HG03103 (cell line): Measurements from ENCODE around the gene PTPRN.
A peak's percentile ranks its signal among the peaks of the same experiment; 100 is the strongest.
"Not testable (repeated sequence)": the region's sequence is repeated elsewhere in the genome, so short reads cannot be mapped to it uniquely, and the experiment has no call there.

Source experiments
- ATAC-seq: cut with Tn5 transposase; IDR thresholded peaks from one replicate; pipeline ENCODE4 v1.9.1; 2021; ENCODE audit warnings: low read depth; ENCODE audit not compliant: unreplicated experiment

The PTPRN gene

GRCh38 chr2:219289195-219289536 is 20.0 kb downstream of the PTPRN start:
- no peak for ATAC-seq

- ATAC-seq: no peak
Observed at GRCh38 chr2:219287580-219288265, 21.5 kb downstream of the PTPRN start.

- ATAC-seq: not testable (repeated sequence)
Observed at GRCh38 chr2:219287116-219287440, 22.1 kb downstream of the PTPRN start.

GRCh38 chr2:219286436-219287115 is 22.6 kb downstream of the PTPRN start:
- ATAC-seq: no peak

DNA sequence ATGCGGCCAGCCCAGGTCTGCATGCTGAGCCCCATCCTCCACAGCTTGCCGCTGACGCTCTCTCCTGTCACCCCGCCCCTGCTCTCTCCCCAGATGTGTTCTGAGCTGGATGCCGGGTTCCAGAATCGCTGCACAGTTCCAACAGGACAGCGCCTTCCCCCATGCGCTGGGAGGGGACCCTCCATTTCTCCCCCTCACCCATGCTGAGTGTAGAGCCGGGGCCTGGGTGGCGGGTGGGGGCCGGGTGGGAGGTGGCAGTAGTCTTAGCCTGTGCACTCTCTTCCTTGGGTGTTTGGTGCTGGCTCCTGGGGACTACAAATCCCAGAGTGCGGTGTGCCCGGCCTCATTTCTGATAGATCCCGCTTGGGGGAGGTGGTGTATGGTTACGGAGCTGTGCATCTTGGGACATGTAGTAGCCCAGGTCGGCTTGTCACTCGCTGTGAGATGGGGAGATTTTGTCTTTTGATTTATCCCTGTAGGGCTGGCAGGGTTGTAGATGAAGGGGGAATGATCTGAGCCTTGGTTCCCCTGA is 23.2 kb downstream of the PTPRN start:
- no peak for ATAC-seq

GRCh38 chr2:219285373-219285735 is 23.8 kb downstream of the PTPRN start:
- no peak for ATAC-seq

- no peak for ATAC-seq
Observed at GRCh38 chr2:219284501-219285372, 24.5 kb downstream of the PTPRN start.

DNA sequence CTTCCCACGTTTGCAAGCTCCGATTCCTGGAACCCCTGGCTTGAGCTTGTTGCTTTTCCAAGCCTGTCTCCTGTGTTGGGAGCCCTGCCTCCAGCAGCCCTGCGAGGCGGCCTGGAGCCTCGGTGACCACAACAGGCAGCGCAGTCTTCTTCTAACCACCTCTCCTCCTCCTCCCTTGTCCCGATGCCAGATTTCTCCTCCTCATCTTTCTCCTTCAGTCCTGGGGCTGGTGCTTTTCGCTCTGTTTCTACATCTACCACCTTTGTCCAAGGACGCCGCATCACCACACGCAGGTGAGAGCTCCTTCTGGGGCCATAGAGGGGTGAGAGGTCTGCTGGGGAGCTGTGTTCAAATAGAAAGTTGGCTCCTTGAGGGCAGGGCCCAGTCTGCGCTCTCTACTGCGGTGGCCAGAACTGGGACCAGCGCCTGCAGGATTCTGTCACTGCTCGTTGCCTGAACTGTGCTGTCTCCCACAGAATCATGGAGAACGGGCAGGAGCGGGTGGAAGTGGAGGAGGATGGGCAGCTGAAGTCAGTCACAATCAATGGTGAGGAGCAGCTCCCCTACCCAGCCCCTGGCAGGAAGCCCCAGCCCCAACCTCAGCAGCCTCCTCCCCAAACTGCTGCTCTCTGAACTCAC is 26.1 kb downstream of the PTPRN start:
- ATAC-seq: no peak

DNA sequence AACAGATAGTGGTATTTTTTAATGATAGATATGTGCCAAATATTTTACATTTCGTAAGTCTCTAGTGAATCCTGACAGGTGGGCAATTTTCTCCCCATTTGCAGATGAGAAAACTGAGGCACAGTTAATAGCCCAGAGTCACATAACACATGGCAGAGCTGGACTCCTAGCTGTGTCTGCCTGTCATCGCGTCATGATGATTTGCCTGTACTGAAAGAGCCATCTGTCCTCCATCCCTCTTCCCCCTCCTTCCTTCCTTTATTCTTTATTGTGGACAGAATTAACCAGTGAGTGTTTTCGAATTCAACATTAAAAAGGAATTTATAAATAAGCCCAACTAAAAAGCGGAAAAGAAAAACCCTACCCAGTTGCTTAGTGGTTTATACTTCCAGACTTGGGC is 26.8 kb downstream of the PTPRN start:
- no peak for ATAC-seq

GRCh38 chr2:219281588-219281987 is 27.6 kb downstream of the PTPRN start:
- no peak for ATAC-seq

- no peak for ATAC-seq
Observed at GRCh38 chr2:219280651-219281050, 28.6 kb downstream of the PTPRN start.

DNA sequence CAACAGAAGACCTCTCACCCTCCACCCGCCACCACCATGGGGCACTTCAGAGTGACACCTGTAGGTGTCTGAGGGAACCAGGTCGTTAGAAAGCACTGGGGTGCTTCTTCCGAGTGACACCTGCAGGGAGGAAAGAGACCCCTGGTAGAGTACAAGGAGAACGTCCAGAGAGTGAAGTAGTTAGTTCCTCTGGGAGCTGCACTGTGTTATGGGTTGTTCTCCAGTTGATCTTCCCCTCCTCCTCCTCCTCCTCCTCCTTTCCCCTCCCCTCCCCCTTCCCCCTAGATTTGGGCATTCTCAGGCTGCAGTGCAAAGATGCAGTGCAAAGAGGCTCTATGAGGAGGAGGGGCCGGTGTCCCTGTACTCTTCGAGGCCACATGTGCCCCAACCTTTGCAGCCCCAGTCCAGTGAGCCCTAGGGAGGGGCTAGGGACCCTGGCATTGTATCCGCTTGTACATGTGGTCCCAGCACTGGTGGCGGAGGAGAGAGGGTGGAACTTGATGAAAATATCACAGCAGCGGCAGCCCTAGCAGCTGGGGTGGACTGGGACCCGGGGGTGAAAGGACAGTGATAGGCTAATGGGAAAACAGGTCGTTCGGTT is 29.2 kb downstream of the PTPRN start:
- no peak for ATAC-seq

DNA sequence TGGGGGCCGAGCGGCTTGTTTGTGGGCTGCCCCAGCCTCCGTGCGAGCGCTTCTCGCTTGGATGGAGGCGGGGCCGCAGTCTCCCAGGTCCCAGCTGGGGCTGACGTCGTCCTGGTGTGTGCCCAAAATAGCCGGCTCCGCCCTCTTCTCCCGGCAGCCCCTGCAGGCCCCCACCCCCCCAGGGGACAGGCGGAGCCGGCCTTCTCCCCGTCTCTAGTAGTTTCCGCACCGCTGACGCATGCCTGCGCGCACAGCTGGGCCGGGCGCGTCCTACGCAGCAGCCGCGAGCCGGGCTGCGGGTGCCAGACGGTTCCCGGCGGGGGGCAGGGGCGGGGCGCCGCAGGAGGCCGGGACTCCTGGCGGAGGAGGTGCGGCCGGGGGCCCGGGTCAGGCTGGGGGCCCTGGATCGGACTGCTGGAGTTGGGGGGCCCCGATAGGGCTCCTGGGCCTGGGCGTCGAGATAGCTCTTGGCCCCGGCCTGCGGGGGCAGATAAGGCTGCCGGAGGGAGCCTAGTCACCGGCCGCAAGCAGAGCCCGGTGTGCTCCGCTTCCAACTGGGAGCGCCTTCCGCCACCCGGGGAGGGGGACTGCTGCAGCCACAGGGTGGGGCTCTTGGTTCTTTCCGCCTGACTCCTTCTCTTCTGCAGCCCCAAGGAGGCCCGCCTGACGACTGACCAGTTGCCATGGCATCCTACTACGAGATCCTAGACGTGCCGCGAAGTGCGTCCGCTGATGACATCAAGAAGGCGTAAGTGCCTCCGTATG is 29.9 kb downstream of the PTPRN start, which contains the start of gene DNAJB2:
Gene DNAJB2 (plus strand): TSS at position 216 of the 765 bp plus-strand sequence. CDS start 468 bp downstream, at position 684.
- peak; percentile 78 for ATAC-seq

- ATAC-seq: no peak
Observed at GRCh38 chr2:219278655-219279150, 30.5 kb downstream of the PTPRN start.

DNA sequence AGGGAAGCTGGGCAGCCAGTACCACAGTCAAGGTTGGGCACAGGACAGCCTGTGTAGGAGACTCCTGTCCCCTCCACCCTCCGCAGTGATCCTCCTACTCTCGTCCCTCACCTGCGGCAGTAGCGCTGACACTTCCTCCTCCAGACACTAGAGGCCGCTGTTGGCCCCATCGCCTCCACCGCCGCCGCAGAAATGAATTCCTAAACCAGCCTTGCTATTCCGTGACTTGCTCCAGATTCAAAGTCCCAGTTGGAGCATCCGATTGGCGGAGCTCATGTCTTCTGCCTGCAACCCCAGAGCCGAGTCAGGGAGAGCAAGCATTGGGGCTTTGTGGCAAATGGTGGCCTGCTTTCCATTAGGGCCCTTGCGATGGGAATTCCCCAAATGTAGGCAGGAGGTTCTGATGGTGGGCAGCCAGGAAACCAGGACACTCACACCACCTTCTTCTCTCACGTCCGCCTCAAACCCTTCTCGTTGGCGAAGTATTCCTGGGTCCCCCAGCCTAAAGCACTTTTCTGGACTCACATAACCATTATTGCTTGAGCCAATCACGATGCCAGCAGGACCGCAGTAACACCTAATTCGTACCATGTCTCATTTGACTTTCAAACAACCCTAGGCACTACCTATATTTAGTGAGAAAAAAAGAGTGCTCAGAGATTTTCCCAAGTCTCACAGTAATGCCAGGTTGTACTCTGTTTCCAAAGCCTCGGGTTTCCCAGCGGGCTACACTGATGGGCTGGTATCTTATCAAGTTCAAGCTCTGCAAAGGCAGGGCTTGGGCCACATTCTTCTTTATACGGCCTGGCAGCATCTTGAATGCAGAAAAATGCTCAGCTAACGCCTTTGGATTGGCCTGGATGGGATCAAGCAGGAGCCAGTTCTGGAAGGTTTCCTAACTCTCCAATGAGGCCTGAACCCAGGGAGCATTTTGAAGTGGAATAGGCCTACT is 31.2 kb downstream of the PTPRN start:
- ATAC-seq: no peak

DNA sequence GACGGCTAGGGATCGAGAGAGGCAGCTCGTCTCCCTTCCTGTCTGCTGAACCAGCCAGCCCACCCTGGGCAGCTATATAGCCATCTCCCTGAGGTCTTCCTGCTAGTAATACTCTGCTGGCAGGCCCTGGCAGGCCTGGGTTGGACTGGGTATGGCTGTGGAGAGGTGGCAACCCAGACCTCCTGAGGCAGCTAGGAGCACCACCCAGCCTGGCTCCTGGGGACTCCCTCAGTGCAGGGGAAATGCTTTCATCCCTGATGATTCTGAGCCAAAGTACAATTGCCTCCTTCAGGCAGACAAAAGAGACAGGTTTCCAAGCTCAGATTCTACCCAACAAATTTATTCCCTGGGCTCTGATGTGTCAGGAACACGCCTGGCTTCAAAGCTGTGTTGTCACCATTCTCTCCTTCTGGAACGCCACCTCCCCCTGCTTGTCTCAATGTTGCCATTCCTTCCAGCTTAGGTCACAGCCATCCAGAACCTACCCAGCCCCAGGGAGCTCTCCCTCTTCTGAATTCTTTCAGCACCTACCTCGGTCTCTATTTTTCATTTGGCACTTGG is 34.8 kb downstream of the PTPRN start:
- ATAC-seq: no peak

DNA sequence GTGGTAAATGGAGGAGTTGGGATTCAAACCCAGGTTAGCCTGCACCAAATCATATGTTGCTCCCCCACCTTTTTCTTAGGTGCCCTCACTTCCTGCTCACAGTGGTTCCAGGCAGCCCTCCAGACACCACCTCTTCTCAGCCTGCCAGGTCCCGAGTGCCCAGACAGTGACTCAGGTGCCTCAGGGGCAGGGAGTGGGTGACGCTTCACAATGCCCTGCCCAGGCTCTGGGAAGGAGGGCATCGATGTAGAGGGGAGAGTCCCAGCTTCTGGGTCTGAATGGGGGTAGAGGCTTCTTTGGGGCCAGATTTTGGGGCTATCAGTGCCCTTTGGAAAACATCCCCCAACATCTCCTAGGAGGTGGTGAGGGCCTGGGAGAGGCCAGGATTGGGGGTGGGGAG is 35.3 kb downstream of the PTPRN start:
- no peak for ATAC-seq

- no peak for ATAC-seq
Observed at GRCh38 chr2:219272995-219273394, 36.2 kb downstream of the PTPRN start.
